ENCODE results near the gene BEX4. TPM values are rescaled to one million over a fixed set of nuclear protein-coding genes. Genes with fewer than 3 reads are reported as not detected.
"Not testable (repeated sequence)": the region's sequence is repeated elsewhere in the genome, so short reads cannot be mapped to it uniquely, and the experiment has no call there.

BEX4 gene, protein sequence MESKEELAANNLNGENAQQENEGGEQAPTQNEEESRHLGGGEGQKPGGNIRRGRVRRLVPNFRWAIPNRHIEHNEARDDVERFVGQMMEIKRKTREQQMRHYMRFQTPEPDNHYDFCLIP
- total RNA-seq (2014; rRNA removed; shearing (Covaris generic)) = 4.5 and 5.3 TPM in 2 replicates
- polyA plus RNA-seq (2014; cell fraction: nucleus; rRNA removed) = not detected in 2 replicates

DNA sequence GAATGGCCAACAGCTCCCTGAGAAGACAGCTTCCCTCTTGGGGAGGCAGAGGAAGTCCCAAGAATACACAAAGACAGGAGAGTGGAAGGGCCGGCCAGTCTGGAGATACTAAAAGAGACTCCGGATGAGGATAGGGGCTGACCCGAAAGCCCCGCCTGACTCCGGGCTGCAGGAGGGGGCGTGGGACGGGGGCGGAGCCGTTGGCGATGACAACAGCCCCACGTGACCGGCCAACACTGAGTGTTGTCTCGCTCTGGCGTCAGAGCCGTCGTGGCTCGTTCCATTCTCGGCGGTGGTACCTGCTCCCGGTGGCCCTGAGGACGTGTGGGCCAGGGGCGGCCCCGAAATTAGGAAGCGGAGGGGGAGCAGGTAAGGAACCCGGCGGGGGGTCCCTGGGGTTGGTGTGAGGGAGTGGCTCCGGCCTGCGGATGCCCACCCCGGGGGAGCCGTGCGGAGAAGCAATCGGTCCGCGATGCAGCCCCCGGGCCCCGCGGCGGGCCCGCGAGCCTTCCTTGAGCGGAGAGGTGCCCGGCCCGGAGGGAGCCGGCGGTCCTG lies at the start of gene BEX4:
Gene BEX4, plus strand, starts transcription at position 239 of the 555 bp plus-strand sequence. CDS start 1,046 bp downstream, outside the sequence.
- peak; percentile 41 for DNase-seq (ENCODE audit: extremely low read depth, low read depth)

DNA sequence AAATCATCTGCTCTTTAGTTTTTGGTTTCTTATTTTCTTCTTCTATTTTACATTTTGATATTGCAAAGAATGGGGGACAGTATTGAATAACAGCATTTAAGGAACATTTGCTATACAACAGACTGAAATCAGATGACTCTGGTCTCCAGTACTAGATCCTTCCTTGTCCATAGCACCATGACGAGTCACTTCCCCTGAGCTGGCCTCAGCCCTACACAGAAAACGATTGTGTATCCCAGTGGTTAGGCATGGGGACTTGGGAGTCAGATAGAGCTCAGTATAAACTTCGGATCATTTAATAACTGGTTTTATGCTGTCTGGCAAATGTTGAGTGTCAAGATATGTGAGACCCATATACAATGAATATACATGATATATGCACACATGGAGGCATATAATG lies 44.7 kb upstream of the BEX4 start:
- DNase-seq (ENCODE audit: extremely low read depth, low read depth) = no peak

DNA sequence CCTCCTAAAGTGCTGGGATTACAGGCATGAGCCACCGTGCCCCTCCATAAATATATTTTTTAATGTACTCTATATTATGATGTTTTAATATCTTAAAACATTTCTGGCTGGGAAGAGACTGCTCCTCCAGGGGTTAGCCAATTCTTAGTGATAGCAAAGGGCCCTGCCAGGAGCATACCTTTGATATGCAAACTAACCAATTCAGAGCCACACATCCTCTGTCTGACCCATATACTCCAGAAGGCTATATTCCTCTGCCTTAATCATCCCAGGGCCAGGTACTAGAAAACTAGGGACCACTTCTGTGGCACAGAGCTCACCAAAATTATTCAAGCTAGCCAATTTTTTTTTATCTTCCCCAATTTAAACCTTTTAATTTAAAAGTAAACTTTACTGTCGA lies 43.6 kb upstream of the BEX4 start:
- no peak for DNase-seq (ENCODE audit: extremely low read depth, low read depth)

DNA sequence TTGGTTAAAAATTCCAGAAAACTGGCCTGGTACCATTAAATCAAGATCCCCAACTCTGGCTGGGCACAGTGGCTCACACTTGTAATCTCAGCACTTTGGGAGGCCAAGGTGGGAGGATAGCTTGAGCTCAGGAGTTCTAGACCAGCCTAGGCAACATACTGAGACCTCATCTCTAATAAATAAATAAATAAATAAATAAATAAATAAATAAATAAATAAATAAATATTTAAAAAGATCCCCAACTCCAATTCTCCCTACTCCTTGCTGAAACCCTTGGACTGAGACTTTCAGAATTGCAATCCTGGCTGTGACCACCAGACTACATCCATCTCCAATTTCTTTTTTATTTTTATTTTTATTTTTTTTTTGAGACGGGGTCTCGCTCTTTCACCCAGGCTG lies 39.7 kb upstream of the BEX4 start:
- not testable (repeated sequence) for DNase-seq (ENCODE audit: extremely low read depth, low read depth)

DNA sequence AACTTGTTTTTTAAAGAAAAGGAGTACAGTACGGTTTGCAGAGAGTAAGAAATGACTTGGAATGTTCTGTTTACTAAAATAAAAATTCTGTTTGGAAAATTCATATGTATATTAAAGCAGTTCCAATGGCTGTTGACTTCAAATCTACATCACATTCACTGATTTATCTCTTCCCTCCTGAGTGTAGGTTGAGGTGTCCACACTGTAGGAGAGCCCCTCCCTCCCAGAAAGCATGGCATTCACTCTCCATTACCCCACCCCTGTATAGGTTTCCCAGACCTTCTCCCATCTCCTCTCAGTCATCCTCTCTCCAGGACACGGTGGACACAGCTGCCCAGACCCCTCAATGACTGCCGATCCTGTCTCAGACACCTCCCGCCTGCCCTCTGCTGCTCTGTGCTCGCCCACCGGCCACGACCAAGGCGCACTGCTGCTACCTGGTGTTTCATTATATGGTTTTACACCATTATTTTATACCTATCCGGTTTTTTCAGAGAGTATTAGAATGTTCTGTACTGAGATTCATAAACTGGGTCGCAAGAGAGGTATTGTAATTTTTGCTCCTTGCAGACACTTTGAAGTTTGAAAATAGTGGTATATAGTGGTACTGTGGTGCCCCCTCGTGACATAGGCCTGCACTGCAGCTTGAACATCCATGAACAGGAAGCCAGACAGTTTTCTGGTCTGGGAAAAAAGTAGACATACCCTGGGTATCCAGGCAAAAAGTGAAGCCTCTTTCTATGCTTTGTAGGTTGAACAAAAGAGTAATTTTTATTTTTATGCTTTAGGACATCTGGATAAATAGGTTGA lies 38.8 kb upstream of the BEX4 start:
- DNase-seq (ENCODE audit: extremely low read depth, low read depth) = peak; percentile 28

DNA sequence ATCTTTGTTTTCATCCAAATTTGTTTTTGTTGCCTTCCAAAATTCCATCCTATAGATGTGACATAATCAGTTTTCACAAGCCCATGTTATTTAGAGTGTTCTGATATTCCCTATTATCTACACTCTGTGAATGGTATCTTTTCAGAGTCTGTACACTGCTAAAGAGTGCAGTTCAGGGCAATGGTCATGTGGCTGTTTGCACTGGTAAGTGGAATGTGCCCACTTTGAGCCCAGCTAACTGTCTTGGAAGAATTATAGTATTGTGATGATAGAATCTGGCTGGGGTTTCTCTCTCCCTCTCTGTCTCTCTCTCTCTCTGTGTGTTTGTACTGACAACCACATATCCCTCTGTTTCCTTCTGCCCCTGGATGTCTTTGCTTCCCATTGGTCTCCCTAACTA lies 37.4 kb upstream of the BEX4 start:
- DNase-seq (ENCODE audit: extremely low read depth, low read depth) = no peak

DNA sequence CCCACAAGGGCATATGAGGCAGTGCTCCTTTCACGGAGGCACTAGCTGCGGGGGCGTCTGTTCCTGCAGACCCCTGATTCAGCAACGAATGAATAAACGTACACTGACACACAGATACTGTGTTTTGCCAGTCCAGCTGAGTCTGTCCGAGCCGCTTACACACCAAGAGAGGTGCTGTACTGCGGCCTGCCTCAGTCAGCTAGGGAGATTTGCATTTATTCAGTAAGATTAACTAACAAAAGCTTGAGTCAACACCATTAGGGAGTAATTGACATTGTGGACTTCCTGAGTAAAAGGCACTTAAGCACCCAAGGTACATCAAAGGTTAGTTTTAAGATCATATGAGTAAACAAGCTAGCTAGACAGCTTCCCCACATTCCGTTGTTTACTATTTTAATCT lies 31.0 kb upstream of the BEX4 start:
- no peak for DNase-seq (ENCODE audit: extremely low read depth, low read depth)

DNA sequence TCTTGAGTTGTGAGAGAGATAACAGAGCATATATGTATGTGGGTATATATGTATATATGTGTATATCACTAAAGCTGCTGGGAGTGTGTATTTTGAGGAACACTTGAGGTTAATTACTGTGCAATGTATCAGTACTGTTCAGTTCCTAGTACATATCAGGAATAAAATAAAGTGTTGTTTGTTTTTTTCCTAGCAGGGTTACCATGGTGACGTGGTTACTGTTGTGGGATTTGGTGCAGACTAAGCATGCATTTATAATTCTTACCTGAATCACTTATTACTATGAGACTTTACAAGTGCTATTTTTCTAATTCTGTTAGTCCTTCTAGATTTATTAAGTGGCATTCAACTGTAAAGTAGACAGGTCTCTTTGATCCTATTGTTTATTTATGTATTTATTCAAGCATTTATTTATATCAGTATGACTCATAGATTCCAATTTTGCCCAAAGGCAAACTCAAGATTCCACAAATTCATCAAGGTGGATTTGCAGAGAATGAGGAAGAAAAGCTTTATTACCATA lies 26.9 kb upstream of the BEX4 start:
- DNase-seq (ENCODE audit: extremely low read depth, low read depth) = no peak

DNA sequence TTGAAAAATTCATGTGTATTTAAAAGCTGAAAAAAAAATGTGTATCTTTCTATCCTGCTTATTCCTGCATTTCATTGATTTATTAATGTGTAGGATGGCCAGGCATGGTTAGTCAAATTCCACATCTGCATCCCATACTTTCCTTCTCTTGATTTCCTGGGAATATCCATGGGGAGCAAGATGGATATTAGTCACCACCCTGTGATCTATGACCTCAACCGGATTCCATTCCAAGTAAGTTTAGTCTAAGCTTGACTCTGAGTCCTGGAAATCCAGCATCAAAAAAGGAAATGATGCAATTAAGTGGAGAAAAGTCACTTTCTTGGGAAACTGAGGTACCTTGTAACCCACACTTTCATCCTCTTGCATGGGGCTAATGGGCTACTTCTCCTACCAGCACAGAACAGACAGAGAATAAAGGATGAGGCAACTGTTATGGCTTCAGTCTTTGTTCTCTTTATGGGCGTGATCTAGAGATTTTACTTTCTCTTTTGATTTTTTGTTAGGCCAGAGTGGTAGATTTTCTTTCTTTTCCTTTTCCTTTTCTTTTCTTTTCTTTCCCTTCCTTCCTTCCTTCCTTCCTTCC lies 17.1 kb upstream of the BEX4 start:
- DNase-seq (ENCODE audit: extremely low read depth, low read depth) = no peak

DNA sequence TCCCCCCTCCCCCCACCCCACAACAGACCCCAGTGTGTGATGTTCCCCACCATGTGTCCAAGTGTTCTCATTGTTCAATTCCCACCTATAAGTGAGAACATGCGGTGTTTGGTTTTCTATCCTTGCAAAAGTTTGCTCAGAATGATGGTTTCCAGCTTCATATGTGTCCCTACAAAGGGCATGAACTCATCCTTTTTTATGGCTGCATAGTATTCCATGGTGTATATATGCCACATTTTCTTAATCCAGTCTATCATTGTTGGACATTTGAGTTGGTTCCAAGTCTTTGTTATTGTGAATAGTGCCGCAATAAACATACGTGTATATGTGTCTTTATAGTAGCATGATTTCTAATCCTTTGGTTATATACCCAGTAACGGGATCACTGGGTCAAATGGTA lies 16.2 kb upstream of the BEX4 start:
- DNase-seq (ENCODE audit: extremely low read depth, low read depth) = not testable (repeated sequence)

DNA sequence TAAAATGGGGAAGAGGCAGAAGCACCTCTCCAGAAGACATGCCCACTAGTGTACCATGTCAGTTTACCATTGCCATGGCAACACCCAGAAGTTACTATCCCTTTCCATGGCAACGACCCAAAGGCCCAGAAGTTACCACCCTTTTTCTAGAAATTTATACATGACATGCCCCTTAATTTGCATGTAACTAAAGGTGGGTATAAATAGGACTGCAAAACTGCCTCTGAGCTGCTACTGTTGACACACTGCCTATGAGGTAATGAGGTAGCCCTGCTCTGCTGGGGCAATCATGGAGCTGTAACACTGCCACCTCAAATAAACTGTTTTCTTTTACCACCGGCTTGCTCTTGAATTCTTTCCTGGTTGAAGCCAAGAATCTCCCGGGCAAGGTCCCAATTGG lies 13.9 kb upstream of the BEX4 start:
- no peak for DNase-seq (ENCODE audit: extremely low read depth, low read depth)

DNA sequence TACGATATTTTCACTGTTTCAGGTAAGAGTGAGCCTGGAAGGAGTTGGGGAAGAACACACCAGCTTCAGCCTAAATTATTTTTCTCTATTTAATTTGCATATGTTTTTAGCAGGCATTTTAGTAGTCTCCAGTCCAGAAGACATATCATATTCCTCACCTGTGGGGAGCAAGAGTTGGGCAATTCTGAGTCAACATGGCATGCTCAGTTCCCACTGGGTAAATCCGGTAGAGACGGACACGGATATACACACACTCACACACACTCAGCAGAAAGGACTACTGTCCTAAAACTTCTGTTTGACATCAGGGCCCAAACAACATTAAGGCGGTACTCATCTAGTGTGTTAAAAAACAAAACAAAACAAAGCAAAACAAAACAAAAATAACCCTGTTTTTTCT lies 4.9 kb upstream of the BEX4 start:
- DNase-seq (ENCODE audit: extremely low read depth, low read depth) = no peak

DNA sequence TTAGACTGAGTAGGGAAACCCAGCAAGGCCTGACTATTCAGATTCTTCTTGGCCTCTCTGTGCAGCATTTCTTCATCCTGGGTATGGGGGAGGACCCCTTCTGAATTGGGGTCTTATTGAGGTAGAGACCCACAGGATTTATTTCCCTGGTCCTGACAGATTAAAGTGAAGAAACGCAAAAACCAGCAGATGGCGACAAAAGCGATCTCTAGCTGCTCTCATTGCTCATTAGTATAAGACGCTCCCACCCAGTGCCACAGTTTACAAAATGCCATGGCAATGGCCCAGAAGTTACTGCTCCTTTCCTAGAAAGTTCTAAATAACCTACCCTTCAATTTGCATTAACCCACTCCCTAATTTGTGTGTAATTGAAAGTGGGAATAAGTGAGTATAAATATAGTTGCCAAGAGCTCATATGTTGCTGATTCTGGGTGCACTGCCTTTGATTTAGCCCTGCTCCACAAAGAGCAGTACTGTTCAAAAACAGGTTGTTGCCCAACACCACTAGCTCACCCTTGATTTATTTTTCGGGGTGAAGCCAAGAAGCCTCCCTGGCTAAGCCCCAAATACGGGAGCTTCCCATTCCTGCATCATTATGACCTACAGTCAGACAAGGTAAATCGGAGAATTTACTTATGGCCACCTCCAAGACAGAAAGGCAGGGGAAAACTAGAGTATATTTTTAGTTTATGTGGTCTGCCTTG lies 3.7 kb upstream of the BEX4 start:
- peak; percentile 53 for DNase-seq (ENCODE audit: extremely low read depth, low read depth)

DNA sequence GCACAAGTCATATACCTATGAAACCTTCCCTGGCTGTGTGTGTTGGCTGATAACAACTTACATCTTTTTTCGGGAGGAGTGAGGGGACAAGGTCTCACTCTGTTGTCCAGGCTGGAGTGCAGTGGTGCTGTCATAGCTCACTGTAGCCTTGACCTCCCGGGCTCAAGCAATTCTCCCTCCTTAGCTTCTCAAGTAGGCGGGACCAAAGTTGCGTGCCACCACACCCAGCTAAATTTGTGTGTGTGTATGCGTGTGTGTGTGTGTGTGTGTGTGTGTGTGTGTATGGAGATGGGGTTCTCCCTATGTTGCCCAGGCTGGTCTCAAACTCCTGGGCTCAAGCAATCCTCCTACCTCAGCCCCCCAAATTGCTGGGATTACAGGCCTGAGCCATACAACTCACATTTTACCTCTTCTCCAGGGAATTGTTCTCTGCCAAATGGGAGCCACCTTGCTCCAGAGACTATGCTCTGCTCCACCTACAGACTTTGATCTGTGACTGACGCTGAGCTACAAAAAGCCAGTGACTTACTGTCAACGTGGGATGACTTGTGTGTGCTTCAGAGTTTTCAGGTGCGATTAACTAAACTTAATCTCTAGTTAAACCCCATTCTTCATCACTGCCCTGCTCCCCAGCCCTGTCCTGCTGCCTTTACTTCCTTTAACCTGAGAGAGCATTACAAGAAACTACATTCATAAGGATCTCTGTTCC lies 2.0 kb upstream of the BEX4 start:
- DNase-seq (ENCODE audit: extremely low read depth, low read depth) = no peak

DNA sequence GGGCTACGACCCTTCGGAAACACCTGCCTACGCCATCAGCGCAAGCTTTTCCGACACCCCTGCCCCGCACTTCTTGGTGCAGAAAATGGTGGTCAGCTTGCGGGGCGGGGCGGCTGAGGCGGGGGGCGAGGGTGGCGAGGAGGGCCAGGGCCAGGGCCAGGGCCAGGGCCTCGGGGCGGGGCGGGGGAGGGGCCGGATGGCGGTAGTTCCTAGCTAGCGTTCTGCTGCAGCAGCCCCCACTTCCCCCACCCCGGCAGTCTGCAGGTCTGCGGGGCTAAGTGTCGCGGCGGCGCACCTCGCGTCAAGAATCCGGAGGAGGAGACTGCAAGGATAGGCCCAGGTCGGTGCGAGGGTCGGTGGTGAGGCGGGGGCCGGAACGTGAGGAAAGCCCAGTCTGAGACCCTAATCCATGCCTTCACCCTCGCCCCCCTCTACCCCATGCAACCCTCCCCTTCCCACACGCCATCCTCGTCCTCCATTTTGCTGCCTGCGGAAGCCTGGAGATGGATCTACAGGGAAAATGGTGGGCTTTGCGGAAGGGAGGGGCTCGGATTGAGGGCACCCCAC lies 600 bp downstream of the BEX4 start:
- no peak for DNase-seq (ENCODE audit: extremely low read depth, low read depth)

DNA sequence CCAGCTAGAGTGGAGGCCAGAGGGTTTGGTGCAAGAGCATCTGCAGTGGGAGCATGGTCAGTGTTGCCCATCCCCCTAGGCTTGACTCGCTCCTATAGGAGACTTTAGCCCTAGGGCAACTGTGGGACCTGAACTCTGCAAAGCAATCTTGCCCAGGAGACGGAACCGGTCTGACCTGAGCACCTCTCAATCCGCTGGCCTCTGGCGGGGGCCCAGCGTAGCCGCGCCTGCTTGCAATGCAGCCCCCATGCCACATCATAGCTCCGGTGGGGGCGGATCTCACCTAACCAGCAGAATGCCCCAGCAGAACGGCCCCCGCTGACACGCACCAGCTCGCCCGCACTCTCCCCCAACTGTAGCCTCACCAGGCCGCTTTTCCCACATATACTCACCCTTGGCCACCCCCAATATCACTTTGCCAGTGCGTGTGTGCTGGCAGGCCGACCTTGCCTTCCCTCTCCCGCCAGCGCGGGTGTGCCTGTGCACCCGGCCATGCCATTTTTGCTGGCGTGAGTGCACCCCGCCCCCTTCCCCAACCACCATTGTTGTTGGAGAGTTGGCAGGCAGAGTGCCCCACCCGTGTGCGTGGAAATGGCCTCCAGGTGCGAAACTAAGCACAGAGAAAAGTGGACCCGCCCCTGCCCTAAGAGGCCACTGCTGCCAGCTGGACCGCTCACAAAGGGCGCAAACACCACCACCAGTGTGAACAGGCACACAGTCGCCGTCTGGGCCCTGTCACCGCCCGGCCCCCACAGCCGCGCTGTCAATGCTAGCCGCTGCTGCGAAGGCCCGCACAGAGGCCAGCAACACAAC lies 5.8 kb downstream of the BEX4 start:
- no peak for DNase-seq (ENCODE audit: extremely low read depth, low read depth)

DNA sequence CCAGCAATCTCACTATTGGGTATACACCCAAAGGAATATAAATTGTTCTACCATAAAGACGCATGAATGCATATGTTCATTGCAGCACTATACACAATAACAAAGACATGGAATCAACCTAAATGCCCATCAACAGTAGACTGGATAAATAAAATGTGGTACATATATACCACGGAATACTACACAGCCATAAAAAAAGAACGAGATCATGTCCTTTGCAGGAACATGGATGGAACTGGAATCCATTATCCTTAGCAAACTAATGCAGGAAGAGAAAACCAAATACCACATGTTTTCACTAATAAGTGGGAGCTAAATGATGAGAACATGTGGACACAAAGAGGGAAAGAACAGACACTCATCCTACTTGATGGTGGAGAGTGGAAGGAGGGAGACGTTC lies 11.0 kb downstream of the BEX4 start:
- not testable (repeated sequence) for DNase-seq (ENCODE audit: extremely low read depth, low read depth)

DNA sequence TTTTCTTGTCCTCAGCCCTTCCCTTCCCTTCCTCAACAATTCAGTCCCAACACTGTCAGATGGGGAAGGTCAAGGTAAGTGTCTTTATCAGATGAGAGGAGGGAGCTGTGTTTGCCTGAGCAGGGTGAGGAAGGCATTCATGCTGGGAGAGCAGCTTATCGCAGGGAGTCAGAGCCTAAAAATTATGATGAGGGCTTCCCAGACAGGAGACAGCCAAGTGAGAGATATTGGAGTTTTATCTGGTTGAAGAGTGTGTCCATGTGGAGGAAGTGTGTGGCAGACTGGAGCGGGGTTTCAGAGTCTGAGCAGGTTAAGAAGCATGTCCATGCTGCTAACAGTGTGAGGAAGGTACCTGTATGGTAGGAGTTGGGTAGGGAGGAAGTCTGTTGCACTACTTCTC lies 18.4 kb downstream of the BEX4 start:
- no peak for DNase-seq (ENCODE audit: extremely low read depth, low read depth)

DNA sequence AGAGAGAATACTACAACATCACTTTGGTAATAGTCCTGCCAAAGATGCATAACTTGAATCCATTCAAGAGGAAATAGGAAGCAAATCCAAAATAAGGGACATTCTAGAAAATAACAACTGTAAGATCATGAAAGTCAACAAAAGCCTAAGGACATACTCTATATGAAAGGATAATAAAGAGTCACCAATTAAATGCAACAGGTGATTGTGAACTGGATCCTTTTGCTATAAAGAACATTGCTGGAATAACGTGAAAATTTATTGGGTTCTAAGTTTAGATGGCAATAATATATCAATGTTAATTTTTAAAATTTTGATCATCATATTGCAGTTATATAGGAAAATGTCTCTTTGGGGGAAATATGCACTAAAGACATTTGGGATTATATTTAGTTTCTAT lies 20.0 kb downstream of the BEX4 start:
- no peak for DNase-seq (ENCODE audit: extremely low read depth, low read depth)

Data from NCI-H460 (cell line).